RWPE2 (cell line): Measurements from ENCODE around the gene MTHFS.
A peak's percentile ranks its signal among the peaks of the same experiment; 100 is the strongest.

ENCODE experiments used
- ATAC-seq: fragments of 200-7000 bp; cut with Tn5 transposase; 3 replicates; pipeline ENCODE4 v1.9.1; 2021; ENCODE audit warnings: low read depth
- DNase-seq: peaks from one replicate; pipeline ENCODE4 v3.0.0-alpha.2; 2020; ENCODE audit warnings: low spot score
- H3K27ac ChIP-seq: fragments of 450-650 bp; 2 replicates; pipeline ENCODE4 v1.5.1; 2017; ENCODE audit warnings: mild to moderate bottlenecking; ENCODE audit not compliant: poor library complexity, severe bottlenecking
- H3K27me3 ChIP-seq: fragments of 250-450 bp; sonication (Bioruptor Pico); 2 replicates; pipeline ENCODE4 v1.5.1; 2021; ENCODE audit warnings: mild to moderate bottlenecking, moderate library complexity; ENCODE audit not compliant: insufficient read depth, poor library complexity, severe bottlenecking
- H3K36me3 ChIP-seq: fragments of 250-450 bp; sonication (Bioruptor Pico); 2 replicates; pipeline ENCODE4 v1.5.1; 2020; ENCODE audit warnings: low read depth, mild to moderate bottlenecking, moderate library complexity
- H3K4me1 ChIP-seq: fragments of 250-450 bp; sonication (Bioruptor Pico); 2 replicates; pipeline ENCODE4 v1.5.1; 2021; ENCODE audit warnings: mild to moderate bottlenecking, moderate library complexity; ENCODE audit not compliant: insufficient read depth, poor library complexity, severe bottlenecking
- H3K4me3 ChIP-seq: fragments of 250-450 bp; sonication (Bioruptor Pico); 2 replicates; pipeline ENCODE4 v1.5.1; 2021; ENCODE audit warnings: mild to moderate bottlenecking, moderate library complexity; ENCODE audit not compliant: severe bottlenecking
- H3K9me3 ChIP-seq: fragments of 250-450 bp; sonication (Bioruptor Pico); 2 replicates; pipeline ENCODE4 v1.5.1; 2021; ENCODE audit warnings: mild to moderate bottlenecking, moderate library complexity; ENCODE audit not compliant: severe bottlenecking
- CTCF ChIP-seq: fragments of 450-650 bp; IDR thresholded peaks from one replicate; pipeline ENCODE4 v1.5.1; 2017; ENCODE audit warnings: mild to moderate bottlenecking, moderate library complexity; ENCODE audit not compliant: poor library complexity, severe bottlenecking

The MTHFS gene

GRCh38 chr15:79820176-79820575 is 76.6 kb downstream of the MTHFS start:
- no peak for ATAC-seq
- no peak for TF ChIP-seq CTCF
- H3K27ac ChIP-seq, result no peak overlapping the region

GRCh38 chr15:79816571-79816970 is 80.2 kb downstream of the MTHFS start:
- TF ChIP-seq CTCF, result no peak
- peaks cover 5% of the 10 kb centered on the region for H3K9me3 ChIP-seq
- H3K4me1 ChIP-seq, result no peaks in the 10 kb centered on the region
- no peak overlapping the region for H3K27ac ChIP-seq
- DNase-seq (no peak), ATAC-seq (no peak)
- H3K36me3 ChIP-seq, result no peaks in the 10 kb centered on the region
- H3K4me3 ChIP-seq, result no peak overlapping the region
- no peaks in the 10 kb centered on the region for H3K27me3 ChIP-seq

More at GRCh38 chr15:79820176-79820575, 76.6 kb downstream of the MTHFS start:
- Histone ChIP-seq H3K4me3 (no peak overlapping the region), H3K9me3 (peaks cover 5% of the 10 kb centered on the region), H3K27me3 (no peaks in the 10 kb centered on the region), H3K36me3 (no peaks in the 10 kb centered on the region), H3K4me1 (no peaks in the 10 kb centered on the region)
- no peak for DNase-seq

DNA sequence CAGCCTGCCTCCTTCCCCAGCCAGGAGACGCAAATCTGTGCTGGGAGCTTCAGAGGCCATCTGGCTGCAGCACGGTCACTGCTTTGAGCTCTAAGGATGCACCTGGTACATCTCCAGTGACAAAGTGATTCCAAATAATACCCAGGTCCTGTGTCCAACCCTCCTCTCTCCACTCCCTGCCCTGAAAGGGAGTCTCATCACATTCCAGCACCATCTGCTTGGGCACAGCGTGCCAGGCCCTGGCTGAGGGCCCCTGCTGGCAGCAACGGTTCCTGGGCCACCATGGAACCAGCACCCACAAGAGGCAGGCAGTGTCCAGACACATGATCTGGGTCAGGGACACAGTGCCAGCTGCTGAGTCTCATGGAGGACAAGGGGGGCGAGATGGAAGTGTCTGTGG is 81.3 kb downstream of the MTHFS start:
- ATAC-seq, result no peak
- TF ChIP-seq CTCF, result no peak

GRCh38 chr15:79812541-79812940 is 84.3 kb downstream of the MTHFS start:
- Histone ChIP-seq H3K36me3 (no peaks in the 10 kb centered on the region), H3K9me3 (no peaks in the 10 kb centered on the region), H3K4me3 (no peak overlapping the region), H3K4me1 (no peaks in the 10 kb centered on the region), H3K27ac (no peak overlapping the region), H3K27me3 (no peaks in the 10 kb centered on the region)
- ATAC-seq (no peak; the same call in 2 of the 3 replicates), DNase-seq (no peak)
- no peak for TF ChIP-seq CTCF

More for the DNA sequence above, 81.3 kb downstream of the MTHFS start:
- Histone ChIP-seq H3K4me3 (no peak overlapping the region), H3K4me1 (no peaks in the 10 kb centered on the region), H3K9me3 (peaks cover 5% of the 10 kb centered on the region), H3K27ac (no peak overlapping the region), H3K36me3 (no peaks in the 10 kb centered on the region), H3K27me3 (no peaks in the 10 kb centered on the region)
- no peak for DNase-seq

GRCh38 chr15:79811406-79812405 is 85.1 kb downstream of the MTHFS start:
- Histone ChIP-seq H3K36me3 (no peaks in the 10 kb centered on the region), H3K27me3 (no peaks in the 10 kb centered on the region), H3K9me3 (no peaks in the 10 kb centered on the region), H3K4me3 (no peak overlapping the region), H3K27ac (no peak overlapping the region), H3K4me1 (no peaks in the 10 kb centered on the region)
- ATAC-seq (peak; percentile 44), DNase-seq (no peak)
- no peak for TF ChIP-seq CTCF
